Stimulated activated CD8-positive, alpha-beta memory T cell treated with anti-CD3 and anti-CD28 coated beads, Interleukin-15, amount 100 ng/mL, for 24 hours (primary cell): ENCODE data around the gene TNS1.

Source experiments
- DNase-seq: peaks from one replicate; pipeline ENCODE4 v3.0.0-alpha.2; 2020; ENCODE audit warnings: low read depth

Gene TNS1

DNA sequence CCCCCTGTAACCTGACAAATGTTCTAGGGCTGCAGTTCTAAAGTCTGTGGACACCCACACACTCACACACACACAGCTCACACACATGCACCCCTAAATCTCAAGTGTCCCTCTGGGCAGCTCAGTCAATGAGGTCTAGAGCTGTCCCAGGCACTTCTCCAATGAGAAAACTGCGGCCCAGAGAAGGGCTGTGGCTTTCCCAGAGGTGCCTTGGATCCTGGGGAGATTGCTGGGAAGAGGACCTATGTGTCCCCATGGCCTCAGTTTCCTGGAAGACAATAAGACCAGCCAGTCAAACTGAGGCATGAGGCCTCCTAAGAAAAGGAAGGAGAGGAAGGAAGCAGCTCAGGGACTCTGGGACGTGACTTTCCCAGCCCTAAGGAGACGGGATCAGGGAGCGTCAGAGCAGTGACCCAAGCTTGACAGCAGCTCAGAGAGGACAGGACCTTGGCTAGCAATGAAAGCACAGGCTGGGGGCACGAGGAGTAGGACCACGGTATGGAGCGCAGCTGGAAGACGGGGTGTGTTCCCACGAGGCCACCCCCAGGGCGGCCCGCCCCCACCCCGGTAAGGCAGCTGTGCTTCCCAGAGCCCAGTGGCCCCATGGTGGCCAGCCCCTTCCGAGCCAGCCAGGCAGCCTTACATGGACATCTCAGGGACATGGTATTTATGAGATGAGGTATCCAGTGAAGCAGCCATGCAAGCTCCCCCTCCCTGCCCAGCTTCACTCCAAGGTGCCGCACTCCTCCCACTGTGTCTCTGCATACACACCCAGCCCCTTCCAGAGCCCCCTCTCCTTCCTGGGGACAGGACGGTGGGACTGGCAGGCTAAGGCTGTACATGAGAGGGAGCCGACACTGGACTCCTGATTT is 46.0 kb downstream of the TNS1 start:
- DNase-seq = no peak

DNA sequence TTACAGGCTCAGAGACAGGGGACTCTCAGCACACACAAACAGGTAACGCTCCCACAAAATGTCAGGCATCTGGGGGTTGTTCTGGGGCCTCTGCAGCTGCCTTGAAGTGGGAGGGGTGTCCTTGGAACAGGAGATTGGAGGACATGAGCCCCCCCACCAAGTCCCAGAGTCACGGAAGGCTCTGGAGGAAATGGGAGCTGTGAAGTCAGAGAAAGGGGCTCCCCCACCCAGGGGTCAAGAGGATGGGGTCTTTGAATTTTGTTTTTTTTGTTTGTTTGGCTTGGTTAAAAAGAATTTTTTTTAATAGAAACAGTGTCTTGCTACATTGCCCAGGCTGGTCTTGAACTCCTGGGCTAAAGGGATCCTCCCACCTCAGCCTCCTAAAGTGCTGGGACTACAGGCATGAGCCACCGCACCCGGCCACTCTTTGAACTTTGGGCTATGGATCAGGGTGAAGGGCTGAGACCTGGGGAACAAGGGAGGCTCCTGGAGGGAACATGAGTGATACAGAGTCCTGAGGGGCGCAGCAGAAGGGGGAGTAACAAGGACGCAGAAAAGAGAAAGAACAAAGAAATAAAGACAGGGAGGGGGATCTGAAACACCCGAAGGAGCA is 46.8 kb downstream of the TNS1 start:
- no peak for DNase-seq

GRCh38 chr2:217954971-217955740 is 47.6 kb downstream of the TNS1 start:
- no peak for DNase-seq

GRCh38 chr2:217954469-217954868 is 48.3 kb downstream of the TNS1 start:
- no peak for DNase-seq

- no peak for DNase-seq
Observed at GRCh38 chr2:217954051-217954450, 48.7 kb downstream of the TNS1 start.

- no peak for DNase-seq
Observed at GRCh38 chr2:217953531-217953932, 49.3 kb downstream of the TNS1 start.

GRCh38 chr2:217953011-217953481 is 49.7 kb downstream of the TNS1 start:
- DNase-seq = no peak

- no peak for DNase-seq
Observed at GRCh38 chr2:217952409-217952808, 50.4 kb downstream of the TNS1 start.

DNA sequence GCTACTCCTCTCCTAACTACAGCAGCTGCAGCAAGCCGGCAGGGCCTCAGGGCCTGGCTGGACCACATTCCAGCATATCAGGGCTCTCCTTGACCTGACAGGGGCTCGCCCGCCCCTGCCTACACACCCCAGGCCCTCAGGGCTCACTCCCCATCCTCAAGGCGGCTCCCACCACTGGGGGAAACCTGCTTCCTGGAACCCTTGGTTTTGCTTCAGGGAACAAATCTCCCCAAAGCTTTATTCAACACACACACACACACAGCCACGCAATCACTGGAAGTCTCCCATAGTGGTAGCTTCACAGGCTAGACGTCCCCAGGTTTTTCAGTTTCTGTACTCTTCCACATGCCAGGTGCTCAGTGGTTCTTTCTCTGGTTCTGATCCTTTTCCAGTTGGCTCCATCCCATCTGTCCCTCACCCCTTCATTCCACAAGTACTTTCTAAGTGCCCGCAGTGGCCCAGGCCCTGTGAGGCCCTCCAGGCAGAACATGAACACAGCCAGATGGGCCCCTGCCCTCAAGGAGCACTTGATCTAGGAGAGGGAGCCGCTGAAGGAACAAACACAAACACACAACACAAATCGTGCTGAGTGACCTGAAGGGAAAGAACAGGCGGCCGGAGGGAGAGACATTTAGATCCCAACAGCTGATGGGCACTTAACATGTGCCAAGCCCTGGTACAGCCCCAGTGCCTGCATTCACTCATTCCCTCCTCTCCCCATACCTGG is 51.1 kb downstream of the TNS1 start:
- DNase-seq = no peak

- DNase-seq = no peak
Observed at GRCh38 chr2:217951091-217951490, 51.7 kb downstream of the TNS1 start.

- no peak for DNase-seq
Observed at GRCh38 chr2:217950401-217950871, 52.4 kb downstream of the TNS1 start.

GRCh38 chr2:217949447-217949846 is 53.3 kb downstream of the TNS1 start:
- DNase-seq = no peak

GRCh38 chr2:217948897-217949296 is 53.9 kb downstream of the TNS1 start:
- no peak for DNase-seq

- DNase-seq = no peak
Observed at GRCh38 chr2:217948351-217948791, 54.4 kb downstream of the TNS1 start.

DNA sequence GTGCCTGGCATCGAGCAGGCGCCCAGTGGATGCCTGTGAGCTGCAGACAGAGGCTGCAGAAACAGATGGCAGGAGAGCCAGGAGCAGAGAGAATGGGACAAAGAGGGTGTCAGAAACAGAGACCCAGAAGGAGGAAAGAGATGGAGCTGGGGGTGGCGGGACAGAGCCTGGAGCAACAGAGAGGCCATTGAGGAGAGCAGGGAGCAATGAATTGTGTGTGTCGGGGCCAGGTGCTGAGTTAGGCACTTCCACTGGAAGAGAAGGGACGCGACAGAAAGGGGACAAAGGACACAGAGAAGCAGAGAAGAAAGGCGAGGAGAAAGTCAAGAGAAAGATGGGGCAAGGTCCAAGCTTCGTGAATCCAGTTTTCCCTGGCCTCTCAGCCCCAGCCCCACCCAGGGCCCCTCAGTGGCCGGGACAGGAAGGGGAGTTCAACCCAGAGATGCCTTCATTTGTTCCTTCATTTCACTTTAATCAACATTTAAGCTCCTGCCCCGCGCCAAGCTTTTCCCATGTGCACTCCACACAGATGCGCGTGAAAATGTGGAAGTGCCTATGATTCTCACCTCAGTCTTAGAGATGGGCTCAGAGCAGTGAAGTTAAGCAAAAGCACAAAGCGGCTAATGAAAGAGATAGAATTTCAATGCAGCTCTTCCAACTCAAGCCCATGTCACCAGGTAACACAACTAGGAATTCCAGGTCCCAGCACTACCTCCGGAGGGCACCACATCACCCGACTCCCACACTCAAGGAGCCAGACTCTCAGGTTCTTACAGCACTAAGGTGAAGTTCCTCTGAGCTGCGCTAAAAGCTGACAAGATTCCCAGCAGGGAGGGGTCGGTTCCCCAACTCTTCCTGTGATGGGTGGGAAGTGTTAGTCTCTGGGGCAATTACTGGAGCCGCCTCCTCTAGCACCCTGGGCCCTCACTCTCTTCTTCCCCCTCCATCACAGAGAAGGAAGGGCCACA is 55.1 kb downstream of the TNS1 start:
- no peak for DNase-seq

DNA sequence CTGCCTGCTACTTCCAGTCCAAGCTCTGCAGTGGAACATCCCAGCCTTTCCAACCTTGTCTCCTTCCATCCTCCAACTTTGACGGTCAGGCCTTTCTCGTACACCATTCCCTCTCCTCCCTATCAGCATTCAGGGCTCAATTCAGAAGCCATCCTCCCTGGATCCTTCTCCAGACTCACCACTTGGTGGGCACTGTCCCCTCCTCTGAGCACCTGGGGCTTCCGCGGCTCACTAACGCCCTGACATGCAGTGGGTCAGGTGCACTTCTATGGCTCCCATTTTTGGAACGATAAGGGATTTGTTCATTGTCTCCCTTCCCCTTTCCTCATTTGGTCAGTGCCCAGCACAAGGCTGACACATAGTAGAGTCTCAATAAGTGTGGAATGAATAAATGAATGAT is 56.7 kb downstream of the TNS1 start:
- no peak for DNase-seq

DNA sequence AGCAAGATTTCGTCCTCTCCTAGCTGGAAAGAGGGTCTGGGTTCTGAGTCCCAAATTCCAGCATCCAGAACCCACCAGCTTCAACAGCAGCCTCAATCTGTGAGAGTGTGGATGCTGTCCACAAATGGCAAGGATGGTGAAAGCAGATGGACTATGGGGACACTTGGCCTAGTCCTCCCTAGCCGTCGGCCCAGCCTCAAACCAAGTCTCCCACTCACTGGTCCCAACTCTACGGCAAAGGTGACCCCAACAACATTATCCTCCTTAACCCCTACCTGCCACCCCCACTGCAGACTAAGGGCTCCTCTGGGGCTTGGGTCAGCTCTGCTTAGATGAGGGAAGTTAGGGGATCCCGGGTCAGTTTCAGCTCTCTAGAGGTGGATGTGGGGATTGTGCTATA is 57.3 kb downstream of the TNS1 start:
- no peak for DNase-seq

DNA sequence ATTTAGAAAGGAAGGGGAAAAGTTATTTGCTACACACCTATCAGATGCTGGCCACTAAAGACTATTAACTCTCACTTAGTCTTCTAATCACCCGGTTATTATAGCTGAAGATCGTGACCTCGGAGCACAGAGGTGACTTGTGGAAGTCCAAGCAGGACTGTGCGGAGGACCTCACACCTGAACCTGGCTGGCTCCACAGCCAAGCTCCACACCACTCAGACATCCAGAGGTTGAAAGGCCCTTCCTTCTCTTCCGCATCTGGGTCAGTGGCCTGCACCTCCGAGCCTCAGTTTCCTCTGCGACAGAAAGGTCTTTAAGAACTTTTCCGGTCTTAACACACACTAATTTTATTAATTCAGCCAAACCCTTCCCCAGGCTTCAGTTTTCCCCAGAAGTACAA is 57.9 kb downstream of the TNS1 start:
- DNase-seq = no peak

DNA sequence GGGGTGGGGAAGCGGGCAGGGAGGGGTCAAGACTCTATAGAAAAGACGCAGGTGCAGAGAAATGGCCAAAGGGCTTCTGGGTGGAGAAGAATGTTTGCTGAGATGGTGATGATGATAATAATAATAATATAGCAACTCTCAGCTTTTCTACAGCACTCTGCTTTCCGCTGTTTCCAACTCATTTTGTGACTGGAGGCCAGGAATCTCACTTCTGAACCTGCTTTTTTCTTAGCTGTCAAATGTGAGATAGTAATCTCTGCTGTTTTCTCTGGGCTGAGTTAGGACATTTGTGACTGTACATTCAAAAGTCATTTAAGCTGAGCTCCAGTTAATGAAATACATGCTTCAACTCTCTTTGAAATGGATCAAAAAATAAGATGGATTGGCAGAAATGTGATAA is 58.4 kb downstream of the TNS1 start:
- DNase-seq = no peak

DNA sequence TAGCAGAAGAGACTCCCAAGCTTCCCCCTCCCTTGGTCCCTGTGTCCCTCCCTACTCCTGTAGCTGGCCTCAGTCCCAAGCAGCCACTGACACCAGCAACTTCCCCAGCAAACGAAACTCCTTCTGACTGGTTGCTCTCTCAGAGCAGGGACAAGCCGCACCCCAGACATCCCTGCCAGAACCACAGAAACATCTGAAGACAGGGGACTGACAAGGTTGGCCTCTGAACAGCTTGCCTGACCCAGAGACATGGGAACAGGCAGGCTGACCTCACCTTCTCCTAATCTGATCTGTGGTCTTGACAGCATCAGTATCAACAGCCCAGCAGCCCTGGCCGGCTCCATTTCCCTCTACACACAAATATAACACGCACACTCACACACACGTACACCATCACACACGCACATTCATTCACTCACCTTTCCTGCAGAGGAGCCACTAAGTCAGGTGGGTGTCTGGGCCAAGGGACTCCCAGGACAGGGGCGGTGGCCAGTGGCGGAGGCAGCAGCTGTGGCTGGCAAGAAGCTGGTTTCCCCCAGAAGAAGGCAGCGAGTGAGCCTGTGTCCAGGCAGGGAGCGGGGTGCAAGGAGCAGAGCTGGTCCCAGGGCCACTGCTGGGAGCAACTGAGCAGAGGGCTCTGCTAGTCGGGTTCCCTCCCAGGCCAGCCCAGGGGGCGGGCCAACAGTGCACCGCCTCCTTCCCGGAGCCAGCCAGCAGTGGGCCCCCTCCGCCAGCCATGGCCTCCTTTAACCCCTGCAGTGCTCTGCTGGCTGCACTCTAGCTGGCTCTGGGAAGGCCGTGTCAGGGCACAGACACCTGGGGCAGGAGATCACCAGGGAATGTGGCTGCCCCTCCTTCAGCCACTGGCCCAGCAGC is 59.1 kb downstream of the TNS1 start:
- DNase-seq = no peak
